ENCODE data around the gene SLC16A7.

GRCh38 chr12:59742841-59743240, 147.0 kb downstream of the SLC16A7 start:
- TF ChIP-seq CTCF (IDR thresholded peaks at IDR 0.05) (no peak), POLR2A (IDR thresholded peaks at IDR 0.05) (no peak)
